Spleen (tissue), 11 donors: ENCODE measurements around the gene SOST. TPM values are rescaled to one million over a fixed set of nuclear protein-coding genes. Genes with fewer than 3 reads are reported as not detected.

Source experiments
- DNase-seq: peaks from one replicate; pipeline ENCODE4 v3.0.0-alpha.2; 2020
- H3K27ac ChIP-seq, 8 donors: fragments of 200-600 bp; sonication (generic) in 7 of 8; 1 replicate in 4 of 8; 2 replicates in 4 of 8; pipeline versions ENCODE4 v1.5.0 to v1.8.0; 2016 to 2021; ENCODE audit warnings: inconsistent platforms in 4 of 8, mild to moderate bottlenecking in 4 of 8, moderate library complexity in 1 of 8
- H3K27me3 ChIP-seq, 7 donors: fragments of 200-600 bp; sonication (generic) in 6 of 7; replicated peaks in 1 of 7; 1 replicate in 4 of 7; 2 replicates in 3 of 7; pipeline versions ENCODE4 v1.5.0 to v1.8.0; 2016 to 2021; ENCODE audit warnings: inconsistent platforms in 3 of 7, mild to moderate bottlenecking in 1 of 7
- H3K36me3 ChIP-seq, 6 donors: fragments of 200-600 bp; sonication (generic) in 5 of 6; 1 replicate in 4 of 6; 2 replicates in 2 of 6; pipeline versions ENCODE4 v1.5.0 to v1.8.0; 2016 to 2021; ENCODE audit warnings: inconsistent platforms in 2 of 6
- H3K4me1 ChIP-seq, 6 donors: fragments of 200-600 bp; sonication (generic) in 5 of 6; 1 replicate in 3 of 6; 2 replicates in 3 of 6; pipeline versions ENCODE4 v1.5.0 to v1.8.0; 2016 to 2021; ENCODE audit warnings: inconsistent platforms in 3 of 6
- H3K4me3 ChIP-seq, 8 donors: fragments of 200-600 bp; sonication (generic) in 7 of 8; 1 replicate in 4 of 8; 2 replicates in 4 of 8; pipeline versions ENCODE4 v1.5.0 to v1.8.0; 2016 to 2021; ENCODE audit warnings: inconsistent platforms in 4 of 8, mild to moderate bottlenecking in 4 of 8, moderate library complexity in 2 of 8
- H3K9me3 ChIP-seq, 8 donors: fragments of 200-600 bp; sonication (generic) in 7 of 8; 1 replicate in 4 of 8; 2 replicates in 4 of 8; pipeline versions ENCODE4 v1.5.0 to v1.8.0; 2016 to 2021; ENCODE audit warnings: inconsistent platforms in 4 of 8
- POLR2A ChIP-seq, 3 donors: fragments of 450-650 bp; IDR thresholded peaks; one replicate each; pipeline ENCODE4 v1.5.1; 2017; ENCODE audit warnings: antibody characterized with exemption in 3 of 3, mild to moderate bottlenecking in 1 of 3
- POLR2AphosphoS5 ChIP-seq, 3 donors: sonication (generic); formaldehyde crosslinking; IDR thresholded peaks; one replicate each; pipeline ENCODE4 v1.5.1; 2017; ENCODE audit warnings: antibody characterized with exemption in 3 of 3
- WGBS, 5 donors: extraction: QIAGEN DNeasy Blood & Tissue Kit in 3 of 5; methylation state at CpG; one replicate each; pipeline versions ENCODE4 v1.1.5 to v1.1.7; 2013 to 2018; 5-methylcytosine and 5-hydroxymethylcytosine counted together
- intact Hi-C: fragments of 100-400 bp; cut with DNase I; formaldehyde crosslinking; loops from one replicate; pipeline ENCODE4 v1.15.0; 2023; ENCODE audit warnings: low total_unique reads
- polyA plus RNA-seq, 3 donors: library from polyadenylated mRNA; stranded (reverse); fragments of 200-250 nt; gene quantifications; one replicate each; pipeline ENCODE4 v1.2.1, GENCODE V29; 2013
- total RNA-seq, 7 donors: library from RNA; depleted of rRNA in 3 of 7; stranded (reverse); fragments of >200 nt in 3 of 7; fragmentation: NEBNext Ultra II Directional in 4 of 7; extraction: Animal tissue kit (Norgen Biotek cat#: 25700) in 4 of 7; gene quantifications; one replicate each; pipeline versions ENCODE4 v1.1.0 to v1.2.1, GENCODE V29; 2016 to 2021
- TF ChIP-seq, protein P1 (sequence below), 11 experiments: fragments of 200-600 bp in 7 of 11; fragments of 450-650 bp in 4 of 11; sonication (generic) in 4 of 11; IDR thresholded peaks in 8 of 11; conservative IDR thresholded peaks in 3 of 11; 1 replicate in 7 of 11; 2 replicates in 4 of 11; pipeline versions ENCODE4 v1.4.0 to v1.8.0; 2016 to 2021; ENCODE audit warnings: antibody characterized with exemption in 11 of 11, inconsistent platforms in 4 of 11, mild to moderate bottlenecking in 1 of 11
- donor health status: healthy with polysubstance abuse.
- donor health status: DM: no; HTN: no; CAD: no; lungs with moderate emphysema.
- donor health status: DM: no; HTN: no; CAD: no.
- donor health status: Bipolar disorder and iron deficiency.
- donor health status: healthy.
- donor health status: DM: no; HTN: no; CAD: no.
- donor health status: DM: yes; HTN: yes; CAD: no.

SOST gene
- total and polyA plus RNA-seq, 10 donors: 0.04 TPM; not detected in 9

DNA sequence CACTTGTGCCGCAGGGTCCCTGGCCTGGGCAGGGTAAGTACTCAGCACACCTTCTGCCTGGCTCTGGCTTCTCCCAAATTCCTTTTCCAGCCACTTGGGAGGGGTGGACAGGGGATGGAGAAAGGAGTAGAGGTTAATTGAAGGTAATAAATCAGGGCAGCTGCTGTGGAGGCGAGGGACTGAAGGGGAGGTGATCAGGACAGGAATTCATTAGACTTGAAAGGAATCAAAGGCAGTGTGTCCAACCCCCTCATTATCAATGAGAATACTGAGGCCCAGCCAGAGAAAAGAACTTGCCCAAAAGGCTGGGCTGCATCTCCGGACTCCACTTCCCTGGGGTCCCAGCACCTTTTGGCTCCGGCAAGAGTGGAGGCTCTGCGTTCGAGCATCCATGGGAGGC lies 2.4 kb downstream of the SOST start:
- peaks cover 0 to 53% (median 18%) of the 10 kb centered on the region in 7 donors for H3K27me3 ChIP-seq
- TF ChIP-seq POLR2A (IDR thresholded peaks at IDR 0.05): no peak
- H3K4me1 ChIP-seq: peaks cover 11 to 35% (median 22%) of the 10 kb centered on the region in 6 donors
- 86 to 97% (median 94%) methylated on average over 6 of the region's 6 CpGs for WGBS, 5 donors
- no peaks in the 10 kb centered on the region for H3K9me3 ChIP-seq
- no peak for DNase-seq
- no peaks in the 10 kb centered on the region for H3K36me3 ChIP-seq
- intact Hi-C loops: no loop called here
- H3K4me3 ChIP-seq: no peak overlapping the region
- H3K27ac ChIP-seq: no peak overlapping the region

- intact Hi-C loops: no loop called here
- Histone ChIP-seq H3K4me1 (peaks cover 11 to 31% (median 20%) of the 10 kb centered on the region in 6 donors), H3K4me3 (peak overlapping the region in 5 of 8 donors; percentile 4 to 45 (median 24)), H3K27me3 (peaks cover 0 to 60% (median 18%) of the 10 kb centered on the region in 7 donors), H3K9me3 (no peaks in the 10 kb centered on the region), H3K36me3 (no peaks in the 10 kb centered on the region), H3K27ac (peak overlapping the region in 7 of 8 donors; percentile 43 to 75 (median 55))
- TF ChIP-seq, protein P1, sequence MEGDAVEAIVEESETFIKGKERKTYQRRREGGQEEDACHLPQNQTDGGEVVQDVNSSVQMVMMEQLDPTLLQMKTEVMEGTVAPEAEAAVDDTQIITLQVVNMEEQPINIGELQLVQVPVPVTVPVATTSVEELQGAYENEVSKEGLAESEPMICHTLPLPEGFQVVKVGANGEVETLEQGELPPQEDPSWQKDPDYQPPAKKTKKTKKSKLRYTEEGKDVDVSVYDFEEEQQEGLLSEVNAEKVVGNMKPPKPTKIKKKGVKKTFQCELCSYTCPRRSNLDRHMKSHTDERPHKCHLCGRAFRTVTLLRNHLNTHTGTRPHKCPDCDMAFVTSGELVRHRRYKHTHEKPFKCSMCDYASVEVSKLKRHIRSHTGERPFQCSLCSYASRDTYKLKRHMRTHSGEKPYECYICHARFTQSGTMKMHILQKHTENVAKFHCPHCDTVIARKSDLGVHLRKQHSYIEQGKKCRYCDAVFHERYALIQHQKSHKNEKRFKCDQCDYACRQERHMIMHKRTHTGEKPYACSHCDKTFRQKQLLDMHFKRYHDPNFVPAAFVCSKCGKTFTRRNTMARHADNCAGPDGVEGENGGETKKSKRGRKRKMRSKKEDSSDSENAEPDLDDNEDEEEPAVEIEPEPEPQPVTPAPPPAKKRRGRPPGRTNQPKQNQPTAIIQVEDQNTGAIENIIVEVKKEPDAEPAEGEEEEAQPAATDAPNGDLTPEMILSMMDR (IDR thresholded peaks at IDR 0.05 in 8 of 11, conservative IDR thresholded peaks at IDR 0.05 in 3 of 11): peak in 6 of 11 experiments; percentile 10 to 45 (median 33)
- TF ChIP-seq POLR2A (IDR thresholded peaks at IDR 0.05) (no peak), POLR2AphosphoS5 (IDR thresholded peaks at IDR 0.05) (peak; percentile 19 to 73 (median 61))
- peak; percentile 85 for DNase-seq
- WGBS, 5 donors: 0 to 11% (median 7%) methylated on average over 10 to 60 of the region's 60 CpGs
Observed at GRCh38 chr17:43755389-43755875, 3.2 kb downstream of the SOST start.

GRCh38 chr17:43754947-43755346 lies 3.6 kb downstream of the SOST start:
- TF ChIP-seq POLR2AphosphoS5 (IDR thresholded peaks at IDR 0.05) (no peak), POLR2A (IDR thresholded peaks at IDR 0.05) (no peak)
- TF ChIP-seq, protein P1 (IDR thresholded peaks at IDR 0.05 in 8 of 11, conservative IDR thresholded peaks at IDR 0.05 in 3 of 11): no peak
- Histone ChIP-seq H3K27ac (peak overlapping the region in 7 of 8 donors; percentile 43 to 75 (median 55)), H3K27me3 (peaks cover 0 to 63% (median 18%) of the 10 kb centered on the region in 7 donors), H3K4me3 (peak overlapping the region in 5 of 8 donors; percentile 4 to 45 (median 24)), H3K4me1 (peaks cover 11 to 31% (median 19%) of the 10 kb centered on the region in 6 donors), H3K9me3 (no peaks in the 10 kb centered on the region), H3K36me3 (no peaks in the 10 kb centered on the region)
- DNase-seq: no peak
- intact Hi-C loops: no loop called here
- 29 to 65% (median 30%) methylated on average over 10 to 21 of the region's 21 CpGs for WGBS, 5 donors

DNA sequence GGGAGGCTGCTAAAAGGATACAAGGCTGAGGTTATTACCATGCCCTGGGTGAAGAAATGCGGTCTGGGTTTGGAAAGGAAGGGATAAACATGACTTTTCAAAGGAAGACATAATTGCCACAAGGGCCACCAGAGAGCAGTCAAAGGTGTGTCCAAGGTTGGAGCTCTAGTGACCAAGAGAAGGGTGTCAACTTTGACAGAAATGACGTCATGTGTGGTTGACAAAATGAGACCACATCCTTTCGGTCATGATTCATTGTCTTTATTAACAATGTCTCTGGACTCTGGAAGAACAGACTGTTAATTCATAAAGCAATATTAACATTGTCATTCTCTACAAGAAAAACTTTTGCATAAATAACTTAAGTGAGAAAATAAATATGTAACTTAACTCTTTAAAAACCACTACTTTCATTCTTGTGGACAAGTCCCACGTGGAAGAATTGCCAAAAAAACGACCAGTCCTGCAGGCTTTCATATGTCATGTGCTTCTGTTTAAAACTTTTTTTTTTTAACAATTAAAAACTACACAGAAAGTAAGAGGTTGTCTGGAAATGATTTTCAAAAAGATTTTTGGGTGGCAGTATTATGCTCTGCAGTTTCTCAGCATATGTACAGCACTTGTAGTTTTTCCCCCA lies 5.0 kb downstream of the SOST start:
- intact Hi-C loops: no loop called here
- no peak for DNase-seq
- Histone ChIP-seq H3K27ac (no peak overlapping the region), H3K4me1 (peaks cover 11 to 37% (median 20%) of the 10 kb centered on the region in 6 donors), H3K4me3 (no peak overlapping the region), H3K9me3 (no peaks in the 10 kb centered on the region), H3K27me3 (peaks cover 0 to 60% (median 18%) of the 10 kb centered on the region in 7 donors), H3K36me3 (no peaks in the 10 kb centered on the region)
- WGBS, 5 donors: 47 to 58% (median 56%) methylated on average over 5 of the region's 5 CpGs
- TF ChIP-seq, protein P1 (IDR thresholded peaks at IDR 0.05 in 8 of 11, conservative IDR thresholded peaks at IDR 0.05 in 3 of 11): no peak
- TF ChIP-seq POLR2AphosphoS5 (IDR thresholded peaks at IDR 0.05) (no peak), POLR2A (IDR thresholded peaks at IDR 0.05) (no peak)
